ENCODE measurements around the gene UNC13A. TPM values are rescaled to one million over a fixed set of nuclear protein-coding genes. Genes with fewer than 3 reads are reported as not detected.

The UNC13A gene
- total RNA-seq, 1 donor from 2014 or later, result 1.2 TPM

GRCh38 chr19:17735410-17735809 lies 47.3 kb upstream of the UNC13A start:
- TF ChIP-seq CTCF (IDR thresholded peaks at IDR 0.05; ENCODE audit: insufficient read depth, low read depth, low read length), result no peak
- no peak for TF ChIP-seq EZH2 (IDR thresholded peaks at IDR 0.05; ENCODE audit: insufficient read depth, low read length)
- FAIRE-seq (no peak), DNase-seq (ENCODE audit: low read depth) (no peak)

GRCh38 chr19:17734146-17734545 lies 46.0 kb upstream of the UNC13A start:
- peaks cover 30% of the 10 kb centered on the region for H3K36me3 Mint-ChIP-seq (ENCODE audit: low read depth, unreplicated experiment)
- Histone ChIP-seq H3K27ac (ENCODE audit: low read depth, low read length) (no peak overlapping the region), H4K20me1 (ENCODE audit: insufficient read depth, low read length) (peaks cover 65% of the 10 kb centered on the region), H3K79me2 (ENCODE audit: insufficient read depth, low read length) (peaks cover 43% of the 10 kb centered on the region), H3K36me3 (ENCODE audit: insufficient read depth, low read length) (peaks cover 17% of the 10 kb centered on the region), H3K4me3 (ENCODE audit: insufficient read depth, low read depth, low read length) (no peak overlapping the region), H3K27me3 (ENCODE audit: insufficient read depth, low read length) (no peaks in the 10 kb centered on the region), H3K9me3 (ENCODE audit: insufficient read depth, low read depth, low read length) (no peaks in the 10 kb centered on the region), H3K9ac (ENCODE audit: low read length) (no peak overlapping the region), H3K4me1 (ENCODE audit: insufficient read depth, low read length) (peaks cover 3% of the 10 kb centered on the region), H3K4me2 (ENCODE audit: low read length) (no peak overlapping the region), H2AFZ (ENCODE audit: low read depth, low read length) (no peak overlapping the region)
- DNase-seq (ENCODE audit: low read depth) (no peak), FAIRE-seq (no peak)
- H3K27me3 Mint-ChIP-seq (ENCODE audit: low read depth, unreplicated experiment), result no peaks in the 10 kb centered on the region
- no peak for TF ChIP-seq EZH2 (IDR thresholded peaks at IDR 0.05; ENCODE audit: insufficient read depth, low read length)
- TF ChIP-seq CTCF (IDR thresholded peaks at IDR 0.05; ENCODE audit: insufficient read depth, low read depth, low read length), result no peak
- no peak overlapping the region for H3K4me3 Mint-ChIP-seq (ENCODE audit: unreplicated experiment)
- H3K4me1 Mint-ChIP-seq (ENCODE audit: low read depth, unreplicated experiment), result no peaks in the 10 kb centered on the region
- H3K9me3 Mint-ChIP-seq (ENCODE audit: unreplicated experiment), result peaks cover 5% of the 10 kb centered on the region
- no peak overlapping the region for H3K27ac Mint-ChIP-seq (ENCODE audit: unreplicated experiment)

More at GRCh38 chr19:17735410-17735809, 47.3 kb upstream of the UNC13A start:
- Histone ChIP-seq H3K4me1 (ENCODE audit: insufficient read depth, low read length) (peaks cover 5% of the 10 kb centered on the region), H3K27ac (ENCODE audit: low read depth, low read length) (no peak overlapping the region), H3K4me3 (ENCODE audit: insufficient read depth, low read depth, low read length) (no peak overlapping the region), H4K20me1 (ENCODE audit: insufficient read depth, low read length) (peaks cover 55% of the 10 kb centered on the region), H3K9ac (ENCODE audit: low read length) (no peak overlapping the region), H3K4me2 (ENCODE audit: low read length) (no peak overlapping the region), H2AFZ (ENCODE audit: low read depth, low read length) (no peak overlapping the region), H3K79me2 (ENCODE audit: insufficient read depth, low read length) (peaks cover 31% of the 10 kb centered on the region), H3K9me3 (ENCODE audit: insufficient read depth, low read depth, low read length) (no peaks in the 10 kb centered on the region), H3K27me3 (ENCODE audit: insufficient read depth, low read length) (no peaks in the 10 kb centered on the region), H3K36me3 (ENCODE audit: insufficient read depth, low read length) (peaks cover 14% of the 10 kb centered on the region)
- no peak overlapping the region for H3K27ac Mint-ChIP-seq (ENCODE audit: unreplicated experiment)
- H3K4me1 Mint-ChIP-seq (ENCODE audit: low read depth, unreplicated experiment), result no peaks in the 10 kb centered on the region
- H3K27me3 Mint-ChIP-seq (ENCODE audit: low read depth, unreplicated experiment), result no peaks in the 10 kb centered on the region
- H3K9me3 Mint-ChIP-seq (ENCODE audit: unreplicated experiment), result peaks cover 5% of the 10 kb centered on the region
- H3K36me3 Mint-ChIP-seq (ENCODE audit: low read depth, unreplicated experiment), result peaks cover 24% of the 10 kb centered on the region
- no peak overlapping the region for H3K4me3 Mint-ChIP-seq (ENCODE audit: unreplicated experiment)

GRCh38 chr19:17733127-17733526 lies 45.0 kb upstream of the UNC13A start:
- no peak overlapping the region for H3K9ac ChIP-seq (ENCODE audit: low read length)
- Mint-ChIP-seq H3K4me3 (ENCODE audit: unreplicated experiment) (no peak overlapping the region), H3K27me3 (ENCODE audit: low read depth, unreplicated experiment) (no peaks in the 10 kb centered on the region), H3K9me3 (ENCODE audit: unreplicated experiment) (peaks cover 5% of the 10 kb centered on the region), H3K27ac (ENCODE audit: unreplicated experiment) (no peak overlapping the region), H3K36me3 (ENCODE audit: low read depth, unreplicated experiment) (peaks cover 30% of the 10 kb centered on the region), H3K4me1 (ENCODE audit: low read depth, unreplicated experiment) (no peaks in the 10 kb centered on the region)
- H3K4me1 ChIP-seq (ENCODE audit: insufficient read depth, low read length), result no peaks in the 10 kb centered on the region
- peaks cover 54% of the 10 kb centered on the region for H3K79me2 ChIP-seq (ENCODE audit: insufficient read depth, low read length)
- no peak overlapping the region for H2AFZ ChIP-seq (ENCODE audit: low read depth, low read length)
- H3K4me2 ChIP-seq (ENCODE audit: low read length), result no peak overlapping the region
- H4K20me1 ChIP-seq (ENCODE audit: insufficient read depth, low read length), result peaks cover 70% of the 10 kb centered on the region
- H3K4me3 ChIP-seq (ENCODE audit: insufficient read depth, low read depth, low read length), result no peak overlapping the region
- no peak for DNase-seq (ENCODE audit: low read depth)
- TF ChIP-seq EZH2 (IDR thresholded peaks at IDR 0.05; ENCODE audit: insufficient read depth, low read length), result no peak
- no peak for TF ChIP-seq CTCF (IDR thresholded peaks at IDR 0.05; ENCODE audit: insufficient read depth, low read depth, low read length)
- no peaks in the 10 kb centered on the region for H3K27me3 ChIP-seq (ENCODE audit: insufficient read depth, low read length)
- H3K36me3 ChIP-seq (ENCODE audit: insufficient read depth, low read length), result peaks cover 17% of the 10 kb centered on the region
- no peaks in the 10 kb centered on the region for H3K9me3 ChIP-seq (ENCODE audit: insufficient read depth, low read depth, low read length)
- FAIRE-seq, result no peak
- H3K27ac ChIP-seq (ENCODE audit: low read depth, low read length), result no peak overlapping the region
